ENCODE results near the gene AFAP1L2.

The AFAP1L2 gene

DNA sequence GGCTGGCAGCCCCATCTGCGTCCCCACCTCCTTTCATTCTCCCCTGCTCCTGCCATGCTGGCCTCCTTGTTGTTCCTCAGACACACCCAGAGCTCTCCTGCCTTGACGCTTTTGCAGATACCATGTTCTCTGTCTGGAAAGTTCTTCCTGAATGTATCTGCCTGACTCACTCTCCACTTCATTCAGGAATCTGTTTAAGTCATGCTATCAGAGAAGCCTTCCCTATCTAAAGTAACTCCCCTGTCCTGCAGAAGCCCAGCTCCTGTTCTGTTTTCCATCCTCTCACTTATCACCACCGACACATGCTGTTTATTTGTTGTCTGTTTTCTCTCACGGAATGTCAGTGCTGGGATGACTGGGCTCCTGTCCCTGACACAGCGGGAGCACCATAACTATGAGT is 82.0 kb downstream of the AFAP1L2 start:
- TF ChIP-seq, protein P1, sequence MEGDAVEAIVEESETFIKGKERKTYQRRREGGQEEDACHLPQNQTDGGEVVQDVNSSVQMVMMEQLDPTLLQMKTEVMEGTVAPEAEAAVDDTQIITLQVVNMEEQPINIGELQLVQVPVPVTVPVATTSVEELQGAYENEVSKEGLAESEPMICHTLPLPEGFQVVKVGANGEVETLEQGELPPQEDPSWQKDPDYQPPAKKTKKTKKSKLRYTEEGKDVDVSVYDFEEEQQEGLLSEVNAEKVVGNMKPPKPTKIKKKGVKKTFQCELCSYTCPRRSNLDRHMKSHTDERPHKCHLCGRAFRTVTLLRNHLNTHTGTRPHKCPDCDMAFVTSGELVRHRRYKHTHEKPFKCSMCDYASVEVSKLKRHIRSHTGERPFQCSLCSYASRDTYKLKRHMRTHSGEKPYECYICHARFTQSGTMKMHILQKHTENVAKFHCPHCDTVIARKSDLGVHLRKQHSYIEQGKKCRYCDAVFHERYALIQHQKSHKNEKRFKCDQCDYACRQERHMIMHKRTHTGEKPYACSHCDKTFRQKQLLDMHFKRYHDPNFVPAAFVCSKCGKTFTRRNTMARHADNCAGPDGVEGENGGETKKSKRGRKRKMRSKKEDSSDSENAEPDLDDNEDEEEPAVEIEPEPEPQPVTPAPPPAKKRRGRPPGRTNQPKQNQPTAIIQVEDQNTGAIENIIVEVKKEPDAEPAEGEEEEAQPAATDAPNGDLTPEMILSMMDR (IDR thresholded peaks at IDR 0.05; ENCODE audit: low read depth, low read length, missing control alignments): no peak
- H3K4me3 ChIP-seq (ENCODE audit: low read depth, low read length): no peak overlapping the region
- DNase-seq (ENCODE audit: low read depth): no peak

DNA sequence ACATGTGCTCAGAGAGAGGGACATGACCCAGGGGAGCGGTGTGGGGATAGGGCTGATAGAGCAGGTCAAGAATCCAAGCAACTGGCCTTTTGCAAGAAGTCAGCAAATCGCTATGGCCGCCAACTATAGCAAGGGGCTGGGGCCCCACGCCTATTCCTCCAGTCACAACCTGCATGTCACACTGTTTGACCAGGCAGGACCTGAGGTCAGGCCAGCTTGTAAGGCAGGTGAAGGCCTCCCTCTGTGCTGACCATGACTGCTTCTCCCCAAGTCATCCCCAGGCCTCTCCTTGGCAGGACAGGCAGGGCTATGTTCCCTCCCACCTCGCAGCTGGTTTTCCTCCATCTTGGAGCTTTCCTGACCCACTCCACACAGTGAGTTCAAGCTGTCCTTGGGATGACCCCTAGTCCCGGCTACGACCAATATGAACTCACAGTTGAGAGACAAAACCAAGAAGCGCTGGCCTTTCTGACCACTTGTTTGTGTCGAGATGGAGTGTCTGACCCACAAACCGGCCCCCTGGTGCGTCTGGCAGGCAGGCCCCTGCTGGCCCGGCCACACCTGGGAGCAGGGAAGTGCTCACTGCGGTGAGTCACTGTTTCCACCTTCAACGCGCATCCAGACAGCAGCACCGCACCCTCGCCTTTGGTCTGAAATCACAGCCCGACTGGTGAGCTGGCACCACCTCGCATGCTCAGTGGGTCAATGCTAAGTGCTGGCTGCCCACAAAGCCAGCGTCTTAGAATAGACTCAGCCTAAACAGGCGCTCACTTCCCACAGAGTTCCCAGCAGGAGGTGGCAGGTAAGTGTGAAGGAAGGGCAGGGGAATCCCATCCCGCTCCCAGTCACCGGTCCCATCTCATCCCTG is 83.8 kb downstream of the AFAP1L2 start:
- H3K4me3 ChIP-seq (ENCODE audit: low read depth, low read length): no peak overlapping the region
- TF ChIP-seq, protein P1 (IDR thresholded peaks at IDR 0.05; ENCODE audit: low read depth, low read length, missing control alignments): no peak
- DNase-seq (ENCODE audit: low read depth): no peak

DNA sequence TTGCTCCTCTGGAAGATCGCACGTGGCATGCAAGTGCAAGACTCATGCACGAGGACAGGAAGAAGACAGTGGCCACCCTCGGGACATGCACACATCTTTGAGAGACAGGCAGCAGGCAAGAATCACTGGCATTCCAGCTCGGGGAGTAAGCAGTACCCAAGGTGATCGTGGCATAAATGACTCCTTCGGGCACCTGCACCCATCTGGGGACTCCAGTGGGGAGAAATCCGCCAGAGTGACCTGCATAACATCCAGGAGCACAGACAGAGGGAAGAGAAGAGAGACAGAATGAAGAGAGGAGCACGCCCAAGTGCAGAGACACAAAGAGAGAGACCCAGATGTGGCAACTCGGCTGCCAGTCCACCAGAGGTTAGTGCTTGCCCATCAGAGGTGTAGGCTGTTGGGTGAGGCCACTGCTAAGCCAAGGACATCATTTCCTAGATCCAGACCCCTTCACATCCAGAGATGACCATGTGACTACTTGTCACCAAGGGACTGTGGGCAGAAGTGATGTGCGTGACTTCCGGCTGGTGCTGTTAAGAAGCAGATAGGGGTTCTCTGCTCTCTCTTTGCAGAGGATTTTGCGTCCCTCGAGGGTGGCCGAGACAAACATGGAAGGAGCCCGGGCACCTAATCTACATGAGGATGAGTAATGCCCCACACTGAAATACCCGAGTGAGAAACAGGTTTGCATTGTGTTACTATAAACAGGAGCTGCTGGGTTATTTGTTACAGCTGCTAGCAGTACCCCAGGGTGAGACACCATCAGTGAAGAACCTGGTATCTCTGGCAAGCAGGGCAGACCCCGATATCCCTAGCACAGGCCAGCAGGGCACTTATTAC is 84.7 kb downstream of the AFAP1L2 start:
- no peak overlapping the region for H3K4me3 ChIP-seq (ENCODE audit: low read depth, low read length)
- TF ChIP-seq, protein P1 (IDR thresholded peaks at IDR 0.05; ENCODE audit: low read depth, low read length, missing control alignments): no peak
- no peak for DNase-seq (ENCODE audit: low read depth)

DNA sequence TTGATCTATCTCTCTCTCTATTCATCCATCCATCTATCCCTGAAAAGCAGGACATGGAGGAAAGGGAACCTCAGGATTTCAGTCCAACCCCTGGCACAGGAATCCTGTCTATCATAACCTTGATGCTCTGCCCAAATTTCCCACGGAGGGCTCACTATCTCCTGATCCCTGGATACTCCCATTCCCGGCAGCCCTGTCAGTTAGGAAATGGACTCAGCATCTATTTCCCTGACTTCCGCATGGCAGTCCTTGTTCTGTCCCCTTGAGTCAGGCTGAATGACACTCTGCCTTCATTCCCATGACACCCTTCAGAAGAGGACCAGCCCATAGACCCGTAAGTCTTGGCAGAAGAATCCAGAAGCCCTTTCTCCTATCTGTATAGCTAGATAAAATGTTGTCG is 87.6 kb downstream of the AFAP1L2 start:
- no peak for DNase-seq (ENCODE audit: low read depth)
- TF ChIP-seq, protein P1 (IDR thresholded peaks at IDR 0.05; ENCODE audit: low read depth, low read length, missing control alignments): no peak
- no peak overlapping the region for H3K4me3 ChIP-seq (ENCODE audit: low read depth, low read length)

DNA sequence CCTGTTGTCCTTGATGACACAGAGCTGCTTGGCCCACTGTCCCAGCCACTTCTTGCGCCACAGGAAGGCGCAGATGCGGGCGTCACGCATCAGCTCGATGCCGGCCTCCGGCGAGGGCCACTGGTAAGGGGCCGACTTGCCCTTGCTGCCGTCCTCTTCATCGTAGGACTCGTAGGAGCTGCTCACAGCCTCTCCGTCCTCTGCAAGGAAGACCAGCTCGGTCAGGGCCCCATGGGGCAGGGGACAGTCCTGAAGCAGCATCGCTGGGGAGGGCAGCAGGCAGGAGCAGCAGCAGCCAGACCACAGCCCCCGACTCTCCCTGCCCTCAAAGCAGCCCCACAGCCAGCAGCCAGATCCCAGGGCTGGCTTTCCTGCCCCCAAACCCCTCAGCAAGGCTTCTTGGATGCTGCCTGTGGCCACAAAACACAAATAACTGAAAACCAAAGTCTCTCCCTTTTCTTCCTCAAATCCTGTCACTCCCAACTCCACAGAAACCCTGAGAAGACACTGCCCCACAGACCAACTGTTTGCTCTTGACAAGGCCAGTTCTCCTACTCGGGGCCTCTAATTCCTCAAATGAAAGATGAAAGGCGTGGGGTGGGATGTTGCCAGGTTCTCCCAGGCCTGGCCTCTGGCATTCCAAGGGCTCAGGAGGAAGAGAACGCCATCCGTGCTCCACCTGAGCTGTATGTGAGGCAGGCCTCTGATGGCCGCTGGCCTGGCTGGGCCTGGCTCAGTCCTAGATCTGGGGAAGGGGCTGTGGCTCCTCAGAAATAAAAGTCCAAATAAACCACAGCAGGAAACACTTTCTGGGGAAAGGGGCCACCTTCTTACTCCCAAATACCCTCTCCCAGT is 88.5 kb downstream of the AFAP1L2 start:
- H3K4me3 ChIP-seq (ENCODE audit: low read depth, low read length): no peak overlapping the region
- TF ChIP-seq, protein P1 (IDR thresholded peaks at IDR 0.05; ENCODE audit: low read depth, low read length, missing control alignments): no peak

DNA sequence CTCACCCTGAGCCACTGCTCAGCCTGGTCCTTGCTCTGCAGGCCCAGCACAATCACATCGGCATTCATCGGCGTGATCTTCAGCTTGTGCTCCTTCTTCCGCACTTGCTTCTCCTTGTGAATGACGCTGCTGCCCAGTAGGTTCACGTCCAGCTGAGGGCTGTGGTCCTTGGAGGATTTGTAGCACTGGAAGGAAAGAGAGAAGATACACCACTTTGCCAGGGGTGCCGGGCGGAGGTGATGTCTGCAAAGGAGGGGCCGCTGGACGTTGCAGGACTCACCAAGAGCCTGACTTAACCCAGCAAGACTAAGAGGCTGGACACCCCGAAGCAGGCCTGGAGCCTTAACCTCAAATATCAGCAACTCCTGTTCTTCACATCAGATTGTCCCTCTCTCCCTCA is 90.4 kb downstream of the AFAP1L2 start:
- DNase-seq (ENCODE audit: low read depth): no peak
- H3K4me3 ChIP-seq (ENCODE audit: low read depth, low read length): no peak overlapping the region
- TF ChIP-seq, protein P1 (IDR thresholded peaks at IDR 0.05; ENCODE audit: low read depth, low read length, missing control alignments): no peak

More for the DNA sequence above, 88.5 kb downstream of the AFAP1L2 start:
- no peak for DNase-seq (ENCODE audit: low read depth)

All from GM12864 (cell line).